Esophagus squamous epithelium (tissue), 5 donors: ENCODE data around the gene MED8. TPM values are rescaled to one million over a fixed set of nuclear protein-coding genes. Genes with fewer than 3 reads are reported as not detected.
A peak's percentile ranks its signal among the peaks of the same experiment; 100 is the strongest.

Source experiments
- DNase-seq: peaks from one replicate; lab custom pipeline; 2025; lab: John Stamatoyannopoulos, UW
- H3K27ac ChIP-seq, 4 donors: fragments of 200-600 bp; sonication (generic); one replicate each; pipeline ENCODE4 v1.5.1; 2016 to 2019; ENCODE audit warnings: mild to moderate bottlenecking in 1 of 4
- H3K27me3 ChIP-seq, 4 donors: fragments of 200-600 bp; sonication (generic); 1 replicate in 3 of 4; 2 replicates in 1 of 4; pipeline versions ENCODE4 v1.5.1 to v1.6.0; 2017 to 2021; ENCODE audit warnings: antibody characterized with exemption in 1 of 4
- H3K36me3 ChIP-seq, 3 donors: fragments of 200-600 bp; sonication (generic); one replicate each; pipeline ENCODE4 v1.5.1; 2016 to 2019
- H3K4me1 ChIP-seq, 3 donors: fragments of 200-600 bp; sonication (generic); one replicate each; pipeline ENCODE4 v1.5.1; 2017 to 2019
- H3K4me3 ChIP-seq, 4 donors: fragments of 200-600 bp; sonication (generic); 1 replicate in 3 of 4; 2 replicates in 1 of 4; pipeline ENCODE4 v1.5.1; 2016 to 2019; ENCODE audit warnings: mild to moderate bottlenecking in 2 of 4, moderate library complexity in 1 of 4
- H3K9me3 ChIP-seq, 3 donors: fragments of 200-600 bp; sonication (generic); one replicate each; pipeline ENCODE4 v1.5.1; 2016 to 2019
- POLR2A ChIP-seq, 4 donors: fragments of 450-650 bp; IDR thresholded peaks; one replicate each; pipeline ENCODE4 v1.6.1; 2017; ENCODE audit warnings: antibody characterized with exemption in 4 of 4, mild to moderate bottlenecking in 4 of 4, moderate library complexity in 3 of 4
- WGBS, 2 donors: methylation state at CpG; one replicate each; pipeline ENCODE4 v1.1.5; 2018; 5-methylcytosine and 5-hydroxymethylcytosine counted together
- intact Hi-C: fragments of 100-400 bp; cut with DNase I; formaldehyde crosslinking; loops from one replicate; pipeline ENCODE4 v1.15.0; 2022
- total RNA-seq, 4 donors: library from RNA; depleted of rRNA; stranded (reverse); fragments of >200 nt; gene quantifications; one replicate each; pipeline ENCODE4 v1.1.0, GENCODE V29; 2016
- TF ChIP-seq, protein P1 (sequence below), 6 experiments: fragments of 450-650 bp in 4 of 6; fragments of 200-600 bp in 2 of 6; sonication (generic) in 2 of 6; IDR thresholded peaks; one replicate each; pipeline ENCODE4 v1.5.1; 2016 to 2019; ENCODE audit warnings: antibody characterized with exemption in 6 of 6, mild to moderate bottlenecking in 4 of 6, moderate library complexity in 4 of 6
- donor health status: DM: yes; HTN: yes; CAD: no.

Gene MED8
- total RNA-seq, 4 donors from 2014 or later = 34.5 to 60.1 (median 38.6) TPM

DNA sequence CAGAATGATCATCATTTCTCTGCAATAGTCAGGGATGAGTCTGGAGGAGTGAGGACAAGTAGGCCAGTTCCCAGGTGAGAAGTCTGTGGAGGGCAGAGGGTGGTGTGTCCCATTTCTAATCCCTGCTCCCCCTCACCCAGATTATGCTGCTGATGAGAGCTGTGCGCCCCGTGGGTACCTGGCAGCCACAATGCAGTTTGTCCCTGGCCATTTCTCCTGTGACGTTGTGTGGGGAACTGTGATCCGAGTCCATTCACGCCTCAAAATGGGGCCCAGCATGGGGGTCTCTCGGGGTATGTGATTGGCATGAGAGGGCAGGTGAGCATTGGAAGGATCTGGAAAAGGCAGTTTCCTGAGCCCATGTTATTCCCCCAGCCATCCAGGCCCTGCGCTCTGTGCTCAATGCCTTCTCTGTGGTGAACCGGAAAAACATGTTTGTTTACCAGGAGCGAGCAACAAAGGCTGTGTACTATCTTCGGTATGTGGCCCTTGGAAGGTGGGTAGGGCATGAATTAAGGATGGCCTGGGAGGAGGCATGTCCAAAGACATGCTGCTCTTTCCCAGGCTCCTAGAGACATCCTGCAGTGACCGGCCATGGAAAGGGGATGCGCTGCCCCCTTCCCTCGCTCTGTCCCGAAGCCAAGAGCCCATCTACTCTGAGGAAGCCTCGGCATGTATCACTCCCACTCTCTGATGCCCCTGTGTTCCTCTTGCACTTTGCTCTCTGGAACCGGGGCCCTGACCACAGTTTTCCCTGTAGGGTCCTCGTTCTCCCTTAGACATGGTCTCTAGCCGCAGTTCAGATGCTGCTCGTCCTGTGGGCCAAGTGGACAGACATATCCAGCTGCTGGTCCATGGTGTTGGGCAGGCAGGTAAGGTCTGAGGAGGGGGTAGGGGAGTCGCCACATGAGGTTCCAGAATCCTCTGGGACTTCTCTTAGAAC is 47.7 kb upstream of the MED8 start:
- 82 to 84% methylated on average over 11 to 20 of the region's 20 CpGs for whole genome bisulfite sequencing, 2 donors
- H3K4me1 ChIP-seq = peaks cover 0 to 20% (median 4%) of the 10 kb centered on the region in 3 donors
- peaks cover 28 to 100% (median 49%) of the 10 kb centered on the region in 3 donors for H3K36me3 ChIP-seq
- H3K4me3 ChIP-seq = no peak overlapping the region
- no peaks in the 10 kb centered on the region for H3K27me3 ChIP-seq
- no peak for DNase-seq
- H3K9me3 ChIP-seq = no peaks in the 10 kb centered on the region
- intact Hi-C loops = no loop called here
- no peak overlapping the region for H3K27ac ChIP-seq
- TF ChIP-seq, protein P1, sequence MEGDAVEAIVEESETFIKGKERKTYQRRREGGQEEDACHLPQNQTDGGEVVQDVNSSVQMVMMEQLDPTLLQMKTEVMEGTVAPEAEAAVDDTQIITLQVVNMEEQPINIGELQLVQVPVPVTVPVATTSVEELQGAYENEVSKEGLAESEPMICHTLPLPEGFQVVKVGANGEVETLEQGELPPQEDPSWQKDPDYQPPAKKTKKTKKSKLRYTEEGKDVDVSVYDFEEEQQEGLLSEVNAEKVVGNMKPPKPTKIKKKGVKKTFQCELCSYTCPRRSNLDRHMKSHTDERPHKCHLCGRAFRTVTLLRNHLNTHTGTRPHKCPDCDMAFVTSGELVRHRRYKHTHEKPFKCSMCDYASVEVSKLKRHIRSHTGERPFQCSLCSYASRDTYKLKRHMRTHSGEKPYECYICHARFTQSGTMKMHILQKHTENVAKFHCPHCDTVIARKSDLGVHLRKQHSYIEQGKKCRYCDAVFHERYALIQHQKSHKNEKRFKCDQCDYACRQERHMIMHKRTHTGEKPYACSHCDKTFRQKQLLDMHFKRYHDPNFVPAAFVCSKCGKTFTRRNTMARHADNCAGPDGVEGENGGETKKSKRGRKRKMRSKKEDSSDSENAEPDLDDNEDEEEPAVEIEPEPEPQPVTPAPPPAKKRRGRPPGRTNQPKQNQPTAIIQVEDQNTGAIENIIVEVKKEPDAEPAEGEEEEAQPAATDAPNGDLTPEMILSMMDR (IDR thresholded peaks at IDR 0.05) = no peak
- no peak for TF ChIP-seq POLR2A (IDR thresholded peaks at IDR 0.05)

DNA sequence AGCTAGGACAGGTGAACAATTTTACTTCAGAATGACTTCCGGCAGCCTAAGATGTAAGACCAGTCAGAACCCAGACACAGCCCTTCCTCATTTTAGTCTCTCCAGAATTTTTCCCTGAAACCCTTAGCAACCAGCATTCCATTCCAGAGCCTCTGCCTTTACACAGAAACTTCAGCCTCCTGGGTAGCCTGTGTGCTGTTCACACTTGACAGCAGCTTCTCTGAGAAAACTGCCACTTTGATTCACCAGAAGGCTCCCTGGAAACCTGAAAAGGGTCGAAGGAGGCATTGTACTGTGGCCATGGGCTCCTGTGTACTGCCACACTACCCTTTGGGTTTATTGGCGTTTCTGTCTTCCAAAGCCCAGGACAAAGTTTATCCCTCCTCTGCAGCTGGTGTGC is 46.8 kb upstream of the MED8 start:
- H3K36me3 ChIP-seq = peaks cover 30 to 100% (median 54%) of the 10 kb centered on the region in 3 donors
- DNase-seq = no peak
- H3K27ac ChIP-seq = peak overlapping the region in 2 of 4 donors; percentile 66 to 67
- H3K9me3 ChIP-seq = no peaks in the 10 kb centered on the region
- peaks cover 0 to 20% (median 4%) of the 10 kb centered on the region in 3 donors for H3K4me1 ChIP-seq
- TF ChIP-seq, protein P1 (IDR thresholded peaks at IDR 0.05) = no peak
- TF ChIP-seq POLR2A (IDR thresholded peaks at IDR 0.05) = no peak
- 94% methylated on average over 2 to 3 of the region's 3 CpGs for WGBS, 2 donors
- no peaks in the 10 kb centered on the region for H3K27me3 ChIP-seq
- no peak overlapping the region for H3K4me3 ChIP-seq
- intact Hi-C loops = no loop called here

DNA sequence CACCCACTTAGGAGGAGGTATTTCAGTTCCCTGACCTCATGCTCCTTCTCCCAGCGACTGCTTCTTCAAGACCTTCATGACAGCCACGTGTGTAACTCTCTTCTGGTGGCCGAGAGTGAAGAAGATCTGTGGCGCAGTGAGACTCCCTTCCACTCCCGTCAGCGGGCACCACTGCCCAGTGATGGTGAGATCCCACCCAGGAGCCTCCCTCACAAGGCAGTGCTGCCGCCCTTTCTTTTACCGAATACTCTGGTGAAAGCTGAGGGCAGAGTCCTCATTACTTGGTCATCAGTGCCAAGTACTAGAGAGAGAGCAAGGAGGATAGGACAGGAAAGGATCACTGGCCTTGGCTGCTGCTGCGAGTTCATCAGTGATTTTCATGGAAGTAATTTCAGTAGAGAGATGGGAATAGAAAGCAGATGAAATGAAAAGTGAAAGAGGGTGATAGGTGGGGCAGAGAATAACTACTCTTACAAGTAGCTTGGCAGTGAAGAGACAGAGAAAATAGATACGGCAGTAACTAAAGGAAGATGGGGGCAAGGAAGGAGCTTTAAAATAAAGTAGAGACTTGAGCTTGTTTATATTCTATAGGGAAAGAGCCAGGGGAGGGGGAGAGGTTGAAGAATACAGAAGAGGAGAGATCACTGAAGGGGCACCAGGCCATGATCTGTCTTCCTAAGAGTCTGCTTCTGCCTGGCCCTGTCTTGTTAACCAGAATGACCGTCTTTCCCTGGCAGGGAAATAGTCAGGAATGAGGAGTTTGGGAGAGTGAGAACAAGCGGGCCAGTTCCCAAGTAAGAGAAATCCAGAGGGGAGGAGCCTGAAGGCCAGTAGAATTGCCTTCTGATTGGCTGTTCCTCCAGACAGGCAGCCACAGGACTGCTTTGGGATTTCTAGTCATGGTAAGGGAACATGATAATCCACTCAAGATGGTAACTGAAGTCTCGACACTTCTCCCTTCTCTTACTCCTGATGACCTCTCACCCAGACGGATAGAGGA is 45.8 kb upstream of the MED8 start:
- H3K4me1 ChIP-seq = peaks cover 0 to 20% (median 4%) of the 10 kb centered on the region in 3 donors
- H3K9me3 ChIP-seq = no peaks in the 10 kb centered on the region
- peaks cover 36 to 100% (median 63%) of the 10 kb centered on the region in 3 donors for H3K36me3 ChIP-seq
- DNase-seq = no peak
- WGBS, 2 donors = 77 to 78% methylated on average over 9 to 13 of the region's 14 CpGs
- peak overlapping the region in 3 of 4 donors; percentile 44 to 67 (median 66) for H3K27ac ChIP-seq
- intact Hi-C loops = no loop called here
- no peaks in the 10 kb centered on the region for H3K27me3 ChIP-seq
- H3K4me3 ChIP-seq = no peak overlapping the region
- TF ChIP-seq, protein P1 (IDR thresholded peaks at IDR 0.05) = no peak
- TF ChIP-seq POLR2A (IDR thresholded peaks at IDR 0.05) = no peak

DNA sequence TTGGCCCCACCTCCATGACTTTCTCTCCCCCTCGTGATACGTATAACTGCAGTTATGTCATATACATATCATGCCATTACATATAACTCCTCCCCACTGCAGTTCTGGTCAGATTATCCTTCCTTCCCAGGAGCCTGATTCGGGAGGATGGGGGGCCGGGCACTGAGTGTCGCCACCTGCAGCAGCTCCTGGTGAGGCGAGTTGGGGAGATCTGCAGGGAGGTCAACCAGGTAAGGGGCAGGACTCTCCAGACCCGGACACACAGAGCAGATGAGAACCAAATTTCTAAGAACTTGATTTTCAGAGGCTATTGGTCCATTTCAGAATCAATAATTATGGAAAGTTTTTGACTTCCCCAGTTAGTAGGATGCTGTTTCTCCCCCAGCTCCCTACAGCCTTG is 44.7 kb upstream of the MED8 start:
- Histone ChIP-seq H3K4me3 (no peak overlapping the region), H3K9me3 (no peaks in the 10 kb centered on the region), H3K4me1 (peaks cover 0 to 20% (median 4%) of the 10 kb centered on the region in 3 donors), H3K27ac (no peak overlapping the region), H3K27me3 (no peaks in the 10 kb centered on the region), H3K36me3 (peaks cover 45 to 100% (median 65%) of the 10 kb centered on the region in 3 donors)
- no peak for DNase-seq
- TF ChIP-seq, protein P1 (IDR thresholded peaks at IDR 0.05) = no peak
- no peak for TF ChIP-seq POLR2A (IDR thresholded peaks at IDR 0.05)
- intact Hi-C loops = no loop called here
- WGBS, 2 donors = 82 to 89% methylated on average over 3 to 4 of the region's 7 CpGs
